ENCODE data around the gene SERP1. TPM values are rescaled to one million over a fixed set of nuclear protein-coding genes. Genes with fewer than 3 reads are reported as not detected.

SERP1 gene
- polyA plus RNA-seq, 1 of the 3 experiments (the other 2 are of a cell fraction) = 77.4 TPM

GRCh38 chr3:150582620-150583019, 36.3 kb upstream of the SERP1 start:
- Histone ChIP-seq H3K4me3 (ENCODE audit: low read depth in 2 of 2, low read length in 1 of 2) (no peak overlapping the region), H4K20me1 (ENCODE audit: insufficient read depth) (no peaks in the 10 kb centered on the region), H3K27ac (ENCODE audit: low read depth in 2 of 2, low read length in 1 of 2) (no peak overlapping the region), H2AFZ (ENCODE audit: low read depth) (no peak overlapping the region), H3K4me1 (ENCODE audit: control insufficient read depth in 1 of 2, insufficient read depth in 2 of 2, low read depth in 1 of 2, low read length in 1 of 2) (no peaks in the 10 kb centered on the region), H3K9ac (no peak overlapping the region), H3F3A (replicated peaks; ENCODE audit: insufficient read depth) (peaks cover 29% of the 10 kb centered on the region), H3K27me3 (ENCODE audit: insufficient read depth) (no peaks in the 10 kb centered on the region), H3K9me3 (no peaks in the 10 kb centered on the region), H3K4me2 (no peak overlapping the region), H3K79me2 (ENCODE audit: insufficient read depth) (peaks cover 8% of the 10 kb centered on the region; the same call in 1 of the 2 replicates), H3K9me2 (no peaks in the 10 kb centered on the region), H3K36me3 (replicated peaks in 1 of 2; ENCODE audit: control insufficient read depth in 1 of 2, insufficient read depth in 2 of 2, low read length in 1 of 2) (peaks cover 63 to 76% of the 10 kb centered on the region in 2 experiments)
- CTCF ChIA-PET = no interaction called here
- no peak for DNase-seq
- TF ChIP-seq, protein P1, sequence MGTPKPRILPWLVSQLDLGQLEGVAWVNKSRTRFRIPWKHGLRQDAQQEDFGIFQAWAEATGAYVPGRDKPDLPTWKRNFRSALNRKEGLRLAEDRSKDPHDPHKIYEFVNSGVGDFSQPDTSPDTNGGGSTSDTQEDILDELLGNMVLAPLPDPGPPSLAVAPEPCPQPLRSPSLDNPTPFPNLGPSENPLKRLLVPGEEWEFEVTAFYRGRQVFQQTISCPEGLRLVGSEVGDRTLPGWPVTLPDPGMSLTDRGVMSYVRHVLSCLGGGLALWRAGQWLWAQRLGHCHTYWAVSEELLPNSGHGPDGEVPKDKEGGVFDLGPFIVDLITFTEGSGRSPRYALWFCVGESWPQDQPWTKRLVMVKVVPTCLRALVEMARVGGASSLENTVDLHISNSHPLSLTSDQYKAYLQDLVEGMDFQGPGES (IDR thresholded peaks at IDR 0.05; ENCODE audit: low read depth, low read length) = no peak
- TF ChIP-seq POLR2AphosphoS5 (IDR thresholded peaks at IDR 0.05; ENCODE audit: low read depth, low read length) = no peak
- TF ChIP-seq GABPA (IDR thresholded peaks at IDR 0.05; ENCODE audit: low read depth) = no peak
- TF ChIP-seq, protein P2, sequence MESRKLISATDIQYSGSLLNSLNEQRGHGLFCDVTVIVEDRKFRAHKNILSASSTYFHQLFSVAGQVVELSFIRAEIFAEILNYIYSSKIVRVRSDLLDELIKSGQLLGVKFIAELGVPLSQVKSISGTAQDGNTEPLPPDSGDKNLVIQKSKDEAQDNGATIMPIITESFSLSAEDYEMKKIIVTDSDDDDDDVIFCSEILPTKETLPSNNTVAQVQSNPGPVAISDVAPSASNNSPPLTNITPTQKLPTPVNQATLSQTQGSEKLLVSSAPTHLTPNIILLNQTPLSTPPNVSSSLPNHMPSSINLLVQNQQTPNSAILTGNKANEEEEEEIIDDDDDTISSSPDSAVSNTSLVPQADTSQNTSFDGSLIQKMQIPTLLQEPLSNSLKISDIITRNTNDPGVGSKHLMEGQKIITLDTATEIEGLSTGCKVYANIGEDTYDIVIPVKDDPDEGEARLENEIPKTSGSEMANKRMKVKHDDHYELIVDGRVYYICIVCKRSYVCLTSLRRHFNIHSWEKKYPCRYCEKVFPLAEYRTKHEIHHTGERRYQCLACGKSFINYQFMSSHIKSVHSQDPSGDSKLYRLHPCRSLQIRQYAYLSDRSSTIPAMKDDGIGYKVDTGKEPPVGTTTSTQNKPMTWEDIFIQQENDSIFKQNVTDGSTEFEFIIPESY (IDR thresholded peaks at IDR 0.05; ENCODE audit: borderline replicate concordance, low read depth) = no peak
- no peak for TF ChIP-seq TAF1 (IDR thresholded peaks at IDR 0.05; ENCODE audit: borderline replicate concordance, low read depth, low read length)
- no peak for TF ChIP-seq CHD2 (IDR thresholded peaks at IDR 0.05; ENCODE audit: low read length, partially characterized antibody)
- no peak for TF ChIP-seq SMC3 (IDR thresholded peaks at IDR 0.05; ENCODE audit: low read depth, low read length)
- TF ChIP-seq GATA2 (CRISPR knock-in tag; IDR thresholded peaks at IDR 0.05) = no peak
- TF ChIP-seq, protein P3, sequence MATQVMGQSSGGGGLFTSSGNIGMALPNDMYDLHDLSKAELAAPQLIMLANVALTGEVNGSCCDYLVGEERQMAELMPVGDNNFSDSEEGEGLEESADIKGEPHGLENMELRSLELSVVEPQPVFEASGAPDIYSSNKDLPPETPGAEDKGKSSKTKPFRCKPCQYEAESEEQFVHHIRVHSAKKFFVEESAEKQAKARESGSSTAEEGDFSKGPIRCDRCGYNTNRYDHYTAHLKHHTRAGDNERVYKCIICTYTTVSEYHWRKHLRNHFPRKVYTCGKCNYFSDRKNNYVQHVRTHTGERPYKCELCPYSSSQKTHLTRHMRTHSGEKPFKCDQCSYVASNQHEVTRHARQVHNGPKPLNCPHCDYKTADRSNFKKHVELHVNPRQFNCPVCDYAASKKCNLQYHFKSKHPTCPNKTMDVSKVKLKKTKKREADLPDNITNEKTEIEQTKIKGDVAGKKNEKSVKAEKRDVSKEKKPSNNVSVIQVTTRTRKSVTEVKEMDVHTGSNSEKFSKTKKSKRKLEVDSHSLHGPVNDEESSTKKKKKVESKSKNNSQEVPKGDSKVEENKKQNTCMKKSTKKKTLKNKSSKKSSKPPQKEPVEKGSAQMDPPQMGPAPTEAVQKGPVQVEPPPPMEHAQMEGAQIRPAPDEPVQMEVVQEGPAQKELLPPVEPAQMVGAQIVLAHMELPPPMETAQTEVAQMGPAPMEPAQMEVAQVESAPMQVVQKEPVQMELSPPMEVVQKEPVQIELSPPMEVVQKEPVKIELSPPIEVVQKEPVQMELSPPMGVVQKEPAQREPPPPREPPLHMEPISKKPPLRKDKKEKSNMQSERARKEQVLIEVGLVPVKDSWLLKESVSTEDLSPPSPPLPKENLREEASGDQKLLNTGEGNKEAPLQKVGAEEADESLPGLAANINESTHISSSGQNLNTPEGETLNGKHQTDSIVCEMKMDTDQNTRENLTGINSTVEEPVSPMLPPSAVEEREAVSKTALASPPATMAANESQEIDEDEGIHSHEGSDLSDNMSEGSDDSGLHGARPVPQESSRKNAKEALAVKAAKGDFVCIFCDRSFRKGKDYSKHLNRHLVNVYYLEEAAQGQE (IDR thresholded peaks at IDR 0.05; ENCODE audit: low read depth, low read length) = no peak
- no peak for TF ChIP-seq RCOR1 (IDR thresholded peaks at IDR 0.05; ENCODE audit: low read length)
- TF ChIP-seq FOXM1 (IDR thresholded peaks at IDR 0.05; ENCODE audit: low read depth) = no peak
- no peak for TF ChIP-seq FOSL2 (IDR thresholded peaks at IDR 0.05; ENCODE audit: borderline replicate concordance, low read depth)
- TF ChIP-seq EP300 (IDR thresholded peaks at IDR 0.05; ENCODE audit: borderline replicate concordance in 1 of 2, low read depth in 1 of 2, low read length in 1 of 2) = no peak
- no peak for TF ChIP-seq PBX3 (IDR thresholded peaks at IDR 0.05)
- TF ChIP-seq TCF12 (IDR thresholded peaks at IDR 0.05) = no peak
- no peak for TF ChIP-seq RFX5 (IDR thresholded peaks at IDR 0.05; ENCODE audit: low read length)
- no peak for TF ChIP-seq RXRA (IDR thresholded peaks at IDR 0.05; ENCODE audit: borderline replicate concordance, low read depth)
- no peak for TF ChIP-seq CTCF (IDR thresholded peaks at IDR 0.05)
- no peak for TF ChIP-seq YY1 (IDR thresholded peaks at IDR 0.05; ENCODE audit: low read depth)
- WGBS (ENCODE audit: low lambda C conversion rate) = 98% methylated on average over 2 of the region's 2 CpGs
- POLR2A ChIA-PET = no interaction called here
